Testis (tissue), 3 donors: Measurements from ENCODE around the gene HHLA2. TPM values are rescaled to one million over a fixed set of nuclear protein-coding genes. Genes with fewer than 3 reads are reported as not detected.
"Not testable (repeated sequence)": the region's sequence is repeated elsewhere in the genome, so short reads cannot be mapped to it uniquely, and the experiment has no call there.

Source experiments
- DNase-seq: peaks from one replicate; pipeline ENCODE4 v3.0.0-alpha.2; 2019
- H3K27ac ChIP-seq, 2 donors: fragments of 200-600 bp; sonication (generic); one replicate each; pipeline ENCODE4 v1.5.1; 2019
- H3K27me3 ChIP-seq: fragments of 200-600 bp; sonication (generic); one replicate; pipeline ENCODE4 v1.5.1; 2019
- H3K36me3 ChIP-seq: fragments of 200-600 bp; sonication (generic); one replicate; pipeline ENCODE4 v1.5.1; 2017; ENCODE audit warnings: low read depth; ENCODE audit errors: missing control alignments
- H3K4me1 ChIP-seq: fragments of 200-600 bp; sonication (generic); one replicate; pipeline ENCODE4 v1.5.1; 2019
- H3K4me3 ChIP-seq, 2 donors: fragments of 200-600 bp; sonication (generic); one replicate each; pipeline ENCODE4 v1.5.1; 2017 to 2019
- H3K9me3 ChIP-seq: fragments of 200-600 bp; sonication (generic); one replicate; pipeline ENCODE4 v1.5.1; 2017
- CTCF ChIP-seq, 3 experiments: fragments of 450-650 bp in 2 of 3; fragments of 200-600 bp in 1 of 3; sonication (generic) in 1 of 3; IDR thresholded peaks; one replicate each; pipeline ENCODE4 v1.5.1; 2016 to 2019; ENCODE audit warnings: antibody characterized with exemption in 3 of 3, mild to moderate bottlenecking in 2 of 3, moderate library complexity in 1 of 3
- POLR2A ChIP-seq: fragments of 450-650 bp; IDR thresholded peaks from one replicate; pipeline ENCODE4 v1.6.1; 2017; ENCODE audit warnings: antibody characterized with exemption, mild to moderate bottlenecking, moderate library complexity
- WGBS, 2 donors: methylation state at CpG; one replicate each; pipeline ENCODE4 v1.1.5; 2018; 5-methylcytosine and 5-hydroxymethylcytosine counted together
- intact Hi-C: fragments of 100-400 bp; cut with DNase I; formaldehyde crosslinking; loops from one replicate; pipeline ENCODE4 v1.15.1; 2023; ENCODE audit warnings: low total_unique reads
- polyA plus RNA-seq: library from polyadenylated mRNA; stranded (reverse); fragments of 350-450 nt; fragmentation: Illumina TruSeq; extraction: RNeasy Lipid Tissue Mini Kit (QIAGEN cat#74804); gene quantifications from one replicate; pipeline ENCODE4 v1.2.3, GENCODE V29; 2014; ENCODE audit warnings: low read depth, low replicate concordance; ENCODE audit not compliant: insufficient read depth
- total RNA-seq, 2 donors: library from RNA; depleted of rRNA; stranded (reverse); fragments of >200 nt; gene quantifications; one replicate each; pipeline ENCODE4 v1.2.3, GENCODE V29; 2016

Gene HHLA2
- total and polyA plus RNA-seq, 3 donors from 2014 or later: 1.5 to 6.7 (median 5.2) TPM

DNA sequence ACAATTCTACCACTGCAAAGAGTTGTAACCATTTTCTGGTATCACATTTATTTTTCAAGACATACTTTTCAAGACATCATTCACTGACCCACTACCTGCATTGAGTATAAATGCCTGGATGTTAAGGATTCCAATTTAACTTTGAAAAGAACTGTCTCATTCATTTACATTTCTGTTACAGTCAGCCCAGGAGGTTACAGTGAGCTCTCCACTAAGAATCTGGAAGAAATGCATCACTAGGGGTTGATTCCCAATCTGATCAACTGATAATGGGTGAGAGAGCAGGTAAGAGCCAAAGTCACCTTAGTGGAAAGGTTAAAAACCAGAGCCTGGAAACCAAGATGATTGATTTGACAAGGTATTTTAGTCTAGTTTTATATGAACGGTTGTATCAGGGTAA lies 81.0 kb downstream of the HHLA2 start:
- DNase-seq: no peak
- intact Hi-C loops: no loop called here
- Histone ChIP-seq H3K4me1 (no peaks in the 10 kb centered on the region), H3K36me3 (no peaks in the 10 kb centered on the region), H3K27me3 (no peaks in the 10 kb centered on the region), H3K9me3 (no peaks in the 10 kb centered on the region), H3K27ac (no peak overlapping the region), H3K4me3 (no peak overlapping the region)
- WGBS, 2 donors: 77 to 83% methylated on average over 1 of the region's 1 CpG
- no peak for TF ChIP-seq POLR2A
- no peak for TF ChIP-seq CTCF (IDR thresholded peaks at IDR 0.05)

- Histone ChIP-seq H3K4me1 (no peaks in the 10 kb centered on the region), H3K4me3 (no peak overlapping the region), H3K9me3 (no peaks in the 10 kb centered on the region), H3K27me3 (no peaks in the 10 kb centered on the region), H3K36me3 (no peaks in the 10 kb centered on the region), H3K27ac (no peak overlapping the region)
- intact Hi-C loops: no loop called here
- TF ChIP-seq POLR2A: no peak
- no peak for TF ChIP-seq CTCF (IDR thresholded peaks at IDR 0.05)
- 90 to 98% methylated on average over 4 of the region's 4 CpGs for WGBS, 2 donors
- no peak for DNase-seq
Observed at GRCh38 chr3:108378153-108378951, 82.0 kb downstream of the HHLA2 start.

DNA sequence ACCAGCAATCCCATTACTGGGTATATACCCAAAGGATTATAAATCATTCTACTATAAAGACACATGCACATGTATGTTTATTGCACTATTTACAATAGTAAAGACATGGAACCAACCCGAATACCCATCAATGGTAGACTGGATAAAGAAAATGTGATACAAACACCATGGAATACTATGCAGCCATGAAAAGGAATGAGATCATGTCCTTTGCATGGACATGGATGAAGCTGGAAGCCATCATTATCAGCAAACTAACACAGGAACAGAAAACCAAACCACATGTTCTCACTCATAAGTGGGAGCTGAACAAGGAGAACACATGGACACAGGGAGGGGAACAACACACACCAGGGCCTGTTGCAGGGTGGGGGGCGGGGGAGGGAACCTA lies 82.6 kb downstream of the HHLA2 start:
- H3K4me3 ChIP-seq, H3K27me3 ChIP-seq, intact Hi-C loops, DNase-seq, H3K36me3 ChIP-seq, H3K27ac ChIP-seq, H3K4me1 ChIP-seq, H3K9me3 ChIP-seq: not testable (repeated sequence)
- 86 to 96% methylated on average over 2 of the region's 2 CpGs for WGBS, 2 donors

- H3K27ac ChIP-seq: no peak overlapping the region
- H3K9me3 ChIP-seq: no peaks in the 10 kb centered on the region
- intact Hi-C loops: no loop called here
- H3K4me3 ChIP-seq: no peak overlapping the region
- WGBS, 2 donors: 85 to 97% methylated on average over 7 of the region's 7 CpGs
- DNase-seq: no peak
- no peaks in the 10 kb centered on the region for H3K36me3 ChIP-seq
- TF ChIP-seq CTCF (IDR thresholded peaks at IDR 0.05) (no peak), POLR2A (no peak)
- H3K4me1 ChIP-seq: no peaks in the 10 kb centered on the region
- H3K27me3 ChIP-seq: no peaks in the 10 kb centered on the region
Observed at GRCh38 chr3:108380128-108380795, 83.9 kb downstream of the HHLA2 start.

- Histone ChIP-seq H3K36me3 (no peaks in the 10 kb centered on the region), H3K4me1 (no peaks in the 10 kb centered on the region), H3K9me3 (no peaks in the 10 kb centered on the region), H3K27me3 (no peaks in the 10 kb centered on the region), H3K4me3 (no peak overlapping the region), H3K27ac (no peak overlapping the region)
- intact Hi-C loops: no loop called here
- no peak for DNase-seq
- no peak for TF ChIP-seq CTCF (IDR thresholded peaks at IDR 0.05)
- no peak for TF ChIP-seq POLR2A
- WGBS, 2 donors: 67 to 80% methylated on average over 3 of the region's 3 CpGs
Observed at GRCh38 chr3:108381529-108382140, 85.3 kb downstream of the HHLA2 start.
